Stimulated activated CD8-positive, alpha-beta memory T cell treated with anti-CD3 and anti-CD28 coated beads, Interleukin-12 subunit alpha, Interleukin-12 subunit beta, amount 100 ng/mL, for 24 hours (primary cell): ENCODE results near the gene COL23A1.
"Not testable (repeated sequence)": the region's sequence is repeated elsewhere in the genome, so short reads cannot be mapped to it uniquely, and the experiment has no call there.

ENCODE experiments used
- DNase-seq: peaks from one replicate; pipeline ENCODE4 v3.0.0-alpha.2; 2020; ENCODE audit errors: extremely low read depth

The COL23A1 gene

GRCh38 chr5:178380541-178381074 is 209.6 kb downstream of the COL23A1 start:
- DNase-seq, result no peak

- no peak for DNase-seq
These were observed 210.1 kb downstream of the COL23A1 start for GRCh38 chr5:178380086-178380485.

GRCh38 chr5:178378527-178379484 is 211.4 kb downstream of the COL23A1 start:
- no peak for DNase-seq

- DNase-seq, result no peak
These were observed 212.5 kb downstream of the COL23A1 start for GRCh38 chr5:178377583-178378270.

GRCh38 chr5:178376921-178377582 is 213.1 kb downstream of the COL23A1 start:
- DNase-seq, result no peak

- no peak for DNase-seq
These were observed 214.8 kb downstream of the COL23A1 start for GRCh38 chr5:178375348-178375747.

GRCh38 chr5:178373711-178374110 is 216.5 kb downstream of the COL23A1 start:
- no peak for DNase-seq

GRCh38 chr5:178372142-178372571 is 218.0 kb downstream of the COL23A1 start:
- DNase-seq, result no peak

- no peak for DNase-seq
These were observed 218.7 kb downstream of the COL23A1 start for GRCh38 chr5:178371362-178372111.

- no peak for DNase-seq
These were observed 220.1 kb downstream of the COL23A1 start for GRCh38 chr5:178370102-178370501.

- not testable (repeated sequence) for DNase-seq
These were observed 220.7 kb downstream of the COL23A1 start for GRCh38 chr5:178369469-178369868.

GRCh38 chr5:178368716-178369300 is 221.4 kb downstream of the COL23A1 start:
- DNase-seq, result no peak

GRCh38 chr5:178368274-178368673 is 221.9 kb downstream of the COL23A1 start:
- DNase-seq, result no peak

- DNase-seq, result no peak
These were observed 222.5 kb downstream of the COL23A1 start for GRCh38 chr5:178367736-178368120.

GRCh38 chr5:178366998-178367735 is 223.0 kb downstream of the COL23A1 start:
- no peak for DNase-seq

GRCh38 chr5:178365501-178366440 is 224.4 kb downstream of the COL23A1 start:
- DNase-seq, result no peak

GRCh38 chr5:178364326-178364675 is 225.9 kb downstream of the COL23A1 start:
- DNase-seq, result no peak

- DNase-seq, result no peak
These were observed 226.5 kb downstream of the COL23A1 start for GRCh38 chr5:178363501-178364325.
